Upper lobe of left lung (tissue), 6 donors: ENCODE measurements around the gene IL4R. TPM values are rescaled to one million over a fixed set of nuclear protein-coding genes. Genes with fewer than 3 reads are reported as not detected.

Source experiments
- ATAC-seq, 2 donors: fragments of 200-7000 bp; cut with Tn5 transposase; one replicate each; pipeline ENCODE4 v1.9.1; 2022; ENCODE audit warnings: mild to moderate bottlenecking in 2 of 2, moderate library complexity in 2 of 2; ENCODE audit not compliant: low FRiP score in 2 of 2
- DNase-seq, 2 donors: peaks; one replicate each; pipeline ENCODE4 v3.0.0-alpha.2; 2019 to 2020
- H3K27ac ChIP-seq, 4 donors: fragments of 200-600 bp; sonication (generic); one replicate each; pipeline ENCODE4 v1.5.1; 2016 to 2019
- H3K27me3 ChIP-seq, 4 donors: fragments of 200-600 bp; sonication (generic); one replicate each; pipeline ENCODE4 v1.5.1; 2017 to 2019
- H3K36me3 ChIP-seq, 4 donors: fragments of 200-600 bp; sonication (generic); one replicate each; pipeline ENCODE4 v1.5.1; 2016 to 2019
- H3K4me1 ChIP-seq, 4 donors: fragments of 200-600 bp; sonication (generic); one replicate each; pipeline ENCODE4 v1.5.1; 2018 to 2019
- H3K4me3 ChIP-seq, 4 donors: fragments of 200-600 bp; sonication (generic); one replicate each; pipeline ENCODE4 v1.5.1; 2017 to 2019; ENCODE audit warnings: mild to moderate bottlenecking in 2 of 4, moderate library complexity in 1 of 4
- H3K9me3 ChIP-seq, 4 donors: fragments of 200-600 bp; sonication (generic); one replicate each; pipeline ENCODE4 v1.5.1; 2018 to 2019
- EP300 ChIP-seq, 4 donors: sonication (generic); formaldehyde crosslinking; IDR thresholded peaks; one replicate each; pipeline ENCODE4 v1.5.1; 2017; ENCODE audit warnings: antibody characterized with exemption in 4 of 4, control low read depth in 2 of 4
- POLR2A ChIP-seq, 4 donors: fragments of 450-650 bp; IDR thresholded peaks; one replicate each; pipeline ENCODE4 v1.5.1; 2016 to 2017; ENCODE audit warnings: antibody characterized with exemption in 4 of 4, mild to moderate bottlenecking in 2 of 4
- POLR2AphosphoS5 ChIP-seq, 2 donors: sonication (generic); formaldehyde crosslinking; IDR thresholded peaks; one replicate each; pipeline ENCODE4 v1.5.1; 2017; ENCODE audit warnings: antibody characterized with exemption in 2 of 2
- WGBS, 2 donors: methylation state at CpG; one replicate each; pipeline ENCODE4 v1.1.5; 2017 to 2018; 5-methylcytosine and 5-hydroxymethylcytosine counted together
- total RNA-seq, 6 donors: library from RNA; depleted of rRNA in 4 of 6; stranded (reverse); fragments of >200 nt in 4 of 6; gene quantifications; one replicate each; pipeline versions ENCODE4 v1.1.0 to v1.2.1, GENCODE V29; 2016 to 2021
- TF ChIP-seq, protein P1 (sequence below), 6 experiments: fragments of 450-650 bp in 4 of 6; fragments of 200-600 bp in 2 of 6; sonication (generic) in 2 of 6; IDR thresholded peaks; one replicate each; pipeline ENCODE4 v1.5.1; 2016 to 2019; ENCODE audit warnings: antibody characterized with exemption in 6 of 6
- donor health status: DM: no; HTN: no; CAD: no; lungs with moderate emphysema.
- donor health status: DM: no; HTN: yes; CAD: no; lungs with severe emphysema.

Gene IL4R
- total RNA-seq, 6 donors from 2014 or later: 87.0 to 202 (median 153) TPM

DNA sequence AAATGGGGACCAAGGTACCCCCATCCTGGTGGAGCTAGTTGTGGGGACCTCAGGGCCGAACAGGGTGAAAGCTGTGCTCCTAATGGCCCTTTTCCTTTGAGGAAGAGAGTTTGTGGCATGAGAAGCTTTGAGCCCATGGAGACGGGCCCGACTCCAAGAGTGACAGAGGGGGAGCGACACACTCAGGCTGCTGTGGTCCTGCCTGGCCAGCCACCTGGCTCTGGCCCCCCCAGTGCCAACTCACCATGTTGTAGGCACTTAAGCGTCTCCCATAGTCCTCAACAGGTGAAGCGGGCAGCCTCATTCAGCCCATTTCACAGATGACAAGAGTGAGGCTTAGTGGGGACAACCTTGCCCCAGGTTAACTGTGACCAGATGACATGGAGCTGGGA is 89.8 kb downstream of the IL4R start:
- Histone ChIP-seq H3K27ac (peak overlapping the region in 3 of 4 donors; percentile 11 to 80 (median 78)), H3K27me3 (no peaks in the 10 kb centered on the region), H3K4me3 (peak overlapping the region in 3 of 4 donors; percentile 34 to 51 (median 44)), H3K4me1 (peaks cover 23 to 67% (median 48%) of the 10 kb centered on the region in 4 donors), H3K36me3 (no peaks in the 10 kb centered on the region), H3K9me3 (no peaks in the 10 kb centered on the region)
- no peak for DNase-seq
- no peak for ATAC-seq
- WGBS, 2 donors: 71 to 75% methylated on average over 5 to 6 of the region's 6 CpGs
- TF ChIP-seq, protein P1, sequence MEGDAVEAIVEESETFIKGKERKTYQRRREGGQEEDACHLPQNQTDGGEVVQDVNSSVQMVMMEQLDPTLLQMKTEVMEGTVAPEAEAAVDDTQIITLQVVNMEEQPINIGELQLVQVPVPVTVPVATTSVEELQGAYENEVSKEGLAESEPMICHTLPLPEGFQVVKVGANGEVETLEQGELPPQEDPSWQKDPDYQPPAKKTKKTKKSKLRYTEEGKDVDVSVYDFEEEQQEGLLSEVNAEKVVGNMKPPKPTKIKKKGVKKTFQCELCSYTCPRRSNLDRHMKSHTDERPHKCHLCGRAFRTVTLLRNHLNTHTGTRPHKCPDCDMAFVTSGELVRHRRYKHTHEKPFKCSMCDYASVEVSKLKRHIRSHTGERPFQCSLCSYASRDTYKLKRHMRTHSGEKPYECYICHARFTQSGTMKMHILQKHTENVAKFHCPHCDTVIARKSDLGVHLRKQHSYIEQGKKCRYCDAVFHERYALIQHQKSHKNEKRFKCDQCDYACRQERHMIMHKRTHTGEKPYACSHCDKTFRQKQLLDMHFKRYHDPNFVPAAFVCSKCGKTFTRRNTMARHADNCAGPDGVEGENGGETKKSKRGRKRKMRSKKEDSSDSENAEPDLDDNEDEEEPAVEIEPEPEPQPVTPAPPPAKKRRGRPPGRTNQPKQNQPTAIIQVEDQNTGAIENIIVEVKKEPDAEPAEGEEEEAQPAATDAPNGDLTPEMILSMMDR (IDR thresholded peaks at IDR 0.05): no peak
- TF ChIP-seq POLR2AphosphoS5 (IDR thresholded peaks at IDR 0.05): no peak

DNA sequence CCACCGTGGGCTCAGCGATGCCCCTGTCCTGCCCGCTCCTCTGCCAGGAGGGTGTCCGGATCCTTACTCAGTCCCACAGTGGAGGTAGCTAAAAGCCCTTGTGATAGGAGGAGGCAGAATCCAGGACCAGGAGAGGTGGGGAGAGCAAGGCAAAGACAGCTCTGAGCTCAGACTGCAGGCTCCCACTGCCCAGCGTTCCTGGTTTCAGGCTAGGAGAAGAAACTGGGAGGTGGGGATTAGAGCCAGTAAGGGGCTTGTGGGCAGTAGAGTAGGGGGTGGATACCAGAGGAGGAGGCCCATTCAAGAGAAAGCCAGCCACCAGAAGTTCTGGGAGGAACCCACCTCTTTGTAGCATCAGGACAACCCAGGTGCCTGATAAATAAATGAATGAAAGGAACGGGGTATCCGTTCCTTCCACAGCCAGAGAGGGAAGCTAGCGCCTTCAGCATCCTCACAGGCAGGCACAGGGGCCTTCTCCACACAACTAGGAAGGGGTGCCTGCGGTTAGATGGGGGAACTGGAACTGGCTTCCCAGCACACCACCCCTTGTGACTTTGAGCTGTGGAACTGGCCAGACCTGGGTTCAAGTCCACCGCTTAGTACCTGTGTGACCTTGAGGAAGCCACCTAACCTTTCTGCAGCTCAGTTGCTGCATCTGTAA is 90.5 kb downstream of the IL4R start:
- H3K27ac ChIP-seq: peak overlapping the region in 1 of 4 donors; percentile 11
- H3K4me1 ChIP-seq: peaks cover 20 to 70% (median 49%) of the 10 kb centered on the region in 4 donors
- H3K9me3 ChIP-seq: no peaks in the 10 kb centered on the region
- peak overlapping the region in 1 of 4 donors; percentile 51 for H3K4me3 ChIP-seq
- WGBS, 2 donors: 76 to 87% methylated on average over 9 to 10 of the region's 10 CpGs
- H3K36me3 ChIP-seq: no peaks in the 10 kb centered on the region
- DNase-seq: no peak
- H3K27me3 ChIP-seq: no peaks in the 10 kb centered on the region
- TF ChIP-seq POLR2A (IDR thresholded peaks at IDR 0.05) (no peak), POLR2AphosphoS5 (IDR thresholded peaks at IDR 0.05) (no peak), EP300 (IDR thresholded peaks at IDR 0.05) (no peak)
- TF ChIP-seq, protein P1 (IDR thresholded peaks at IDR 0.05): no peak
- no peak for ATAC-seq

DNA sequence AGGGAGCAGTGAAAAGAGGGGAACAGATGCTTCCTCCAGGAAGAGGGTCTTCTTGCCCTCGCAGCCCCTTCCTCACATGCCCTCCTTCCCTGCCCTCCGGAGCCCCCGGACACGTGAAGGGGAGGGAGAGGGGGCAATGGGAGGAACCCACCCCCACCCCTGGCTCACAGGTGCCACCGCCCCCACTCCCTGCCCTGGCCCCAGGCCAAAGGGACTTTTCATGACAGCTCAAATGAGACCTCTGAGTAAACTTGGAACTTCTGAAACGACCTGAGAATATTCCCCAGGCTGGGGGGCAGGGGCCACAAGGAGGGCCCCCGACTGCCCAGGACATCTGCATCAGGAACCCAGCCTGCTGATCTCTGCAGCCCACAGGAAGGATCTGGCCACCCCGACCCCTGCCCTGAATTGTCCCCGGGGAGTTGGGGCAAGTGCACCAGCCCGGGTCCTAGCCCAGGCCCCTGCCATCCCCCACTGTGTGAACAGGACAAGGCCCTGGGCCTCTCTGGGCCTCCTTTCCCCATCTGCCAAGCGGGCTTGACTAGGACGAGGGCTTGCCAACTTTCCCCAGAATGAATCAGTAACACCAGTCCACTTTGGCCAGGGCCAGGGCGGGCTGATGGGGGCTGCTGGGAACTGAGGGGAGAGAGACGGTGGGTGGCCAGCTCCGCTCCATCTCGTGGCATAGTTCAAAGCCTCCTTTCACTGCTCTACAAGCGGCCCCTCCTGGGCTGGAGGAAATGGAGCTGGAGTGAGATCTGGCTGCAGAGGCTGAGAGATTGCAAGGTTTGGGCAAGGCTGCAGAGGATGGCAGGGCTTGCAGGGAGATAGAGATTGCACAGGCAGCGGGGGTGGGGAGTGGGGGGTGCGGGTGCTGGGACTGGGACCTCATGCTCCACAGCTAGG is 92.0 kb downstream of the IL4R start:
- Histone ChIP-seq H3K9me3 (no peaks in the 10 kb centered on the region), H3K36me3 (no peaks in the 10 kb centered on the region), H3K4me3 (no peak overlapping the region), H3K27me3 (no peaks in the 10 kb centered on the region), H3K4me1 (peaks cover 20 to 76% (median 53%) of the 10 kb centered on the region in 4 donors), H3K27ac (peak overlapping the region; percentile 1 to 69 (median 50))
- 52 to 67% methylated on average over 16 to 19 of the region's 19 CpGs for WGBS, 2 donors
- TF ChIP-seq, protein P1 (IDR thresholded peaks at IDR 0.05): no peak
- no peak for TF ChIP-seq POLR2AphosphoS5 (IDR thresholded peaks at IDR 0.05)
- no peak for TF ChIP-seq POLR2A (IDR thresholded peaks at IDR 0.05)
- DNase-seq: peak in 1 of 2 donors; percentile 52
- no peak for ATAC-seq

DNA sequence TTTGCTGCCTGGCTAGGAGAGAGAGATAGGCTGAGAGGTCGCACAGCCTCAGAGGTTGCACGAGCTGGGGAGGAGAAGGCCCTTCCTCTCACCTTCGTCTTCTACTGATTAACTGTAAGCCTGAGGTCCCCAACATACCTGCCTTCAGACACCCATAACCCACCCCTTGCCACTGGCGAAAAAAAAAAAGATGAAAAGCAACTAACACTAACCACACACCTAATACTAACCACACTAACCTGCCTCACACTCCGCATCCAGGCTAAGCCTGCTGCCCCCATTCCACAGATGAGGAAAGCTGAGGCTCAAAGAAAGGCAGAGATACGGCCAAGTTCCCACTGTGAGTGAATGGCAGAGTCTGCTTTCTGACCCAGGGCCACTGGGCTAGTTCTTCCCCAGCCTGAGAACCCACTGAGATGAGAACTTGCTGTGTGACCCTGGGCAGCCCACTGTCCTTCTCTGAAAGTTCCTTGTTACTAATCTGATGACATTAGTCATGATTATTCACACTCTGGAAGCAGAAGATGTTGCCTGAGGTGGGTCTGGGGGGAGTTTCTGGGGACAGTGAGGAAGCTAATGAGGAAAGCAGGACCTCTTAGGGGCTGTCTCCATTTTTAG is 92.8 kb downstream of the IL4R start:
- DNase-seq: no peak
- ATAC-seq: no peak

More for the DNA sequence above, 92.8 kb downstream of the IL4R start:
- TF ChIP-seq EP300 (IDR thresholded peaks at IDR 0.05): no peak
- TF ChIP-seq, protein P1 (IDR thresholded peaks at IDR 0.05): no peak
- no peak for TF ChIP-seq POLR2A (IDR thresholded peaks at IDR 0.05)
- no peak for TF ChIP-seq POLR2AphosphoS5 (IDR thresholded peaks at IDR 0.05)
- WGBS, 2 donors: 69 to 77% methylated on average over 6 of the region's 6 CpGs
- no peaks in the 10 kb centered on the region for H3K27me3 ChIP-seq
- H3K9me3 ChIP-seq: no peaks in the 10 kb centered on the region
- no peak overlapping the region for H3K4me3 ChIP-seq
- no peaks in the 10 kb centered on the region for H3K36me3 ChIP-seq
- H3K27ac ChIP-seq: peak overlapping the region; percentile 10 to 73 (median 56)
- H3K4me1 ChIP-seq: peaks cover 14 to 70% (median 47%) of the 10 kb centered on the region in 4 donors
